GM21619 (cell line): Measurements from ENCODE around the gene GOLGA6C.
"Not testable (repeated sequence)": the region's sequence is repeated elsewhere in the genome, so short reads cannot be mapped to it uniquely, and the experiment has no call there.

Source experiments
- ATAC-seq: cut with Tn5 transposase; IDR thresholded peaks from one replicate; pipeline ENCODE4 v1.9.1; 2021; ENCODE audit not compliant: unreplicated experiment

Gene GOLGA6C

DNA sequence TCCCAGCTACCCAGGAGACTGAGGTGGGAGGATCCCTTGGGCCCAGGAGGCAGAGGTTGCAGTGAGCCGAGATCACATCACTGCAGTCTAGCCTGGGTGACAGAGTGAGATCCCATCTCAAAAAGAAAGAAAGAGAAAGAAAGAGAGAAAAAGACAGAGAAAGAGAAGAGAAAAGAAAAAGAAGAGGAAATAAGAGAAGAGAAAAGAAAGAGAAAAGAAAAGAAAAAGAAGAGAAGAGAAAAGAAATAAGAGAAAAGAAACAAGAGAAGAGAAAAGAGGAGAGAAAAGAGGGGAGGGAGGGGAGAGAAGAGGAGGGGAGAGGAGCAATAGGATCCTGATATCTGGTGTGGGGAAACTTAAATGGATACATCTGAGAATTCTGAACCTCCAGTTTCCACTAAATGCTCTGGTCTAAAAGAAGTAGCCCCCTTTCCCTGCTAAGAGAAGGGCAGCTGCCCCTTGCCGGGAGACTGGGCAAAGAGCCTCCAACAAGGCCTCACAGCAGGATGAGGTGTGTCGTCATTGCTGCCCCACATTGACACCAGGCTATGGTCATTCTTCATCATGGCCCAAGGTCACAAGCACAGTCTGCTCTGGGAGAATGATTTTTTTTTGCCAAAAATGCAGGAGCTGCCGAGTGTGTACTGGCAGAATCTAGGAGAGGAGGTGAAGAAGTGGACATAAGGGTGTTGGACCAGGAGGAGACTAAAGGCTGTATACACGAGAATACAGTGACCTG, 56.6 kb downstream of the GOLGA6C start:
- no peak for ATAC-seq

DNA sequence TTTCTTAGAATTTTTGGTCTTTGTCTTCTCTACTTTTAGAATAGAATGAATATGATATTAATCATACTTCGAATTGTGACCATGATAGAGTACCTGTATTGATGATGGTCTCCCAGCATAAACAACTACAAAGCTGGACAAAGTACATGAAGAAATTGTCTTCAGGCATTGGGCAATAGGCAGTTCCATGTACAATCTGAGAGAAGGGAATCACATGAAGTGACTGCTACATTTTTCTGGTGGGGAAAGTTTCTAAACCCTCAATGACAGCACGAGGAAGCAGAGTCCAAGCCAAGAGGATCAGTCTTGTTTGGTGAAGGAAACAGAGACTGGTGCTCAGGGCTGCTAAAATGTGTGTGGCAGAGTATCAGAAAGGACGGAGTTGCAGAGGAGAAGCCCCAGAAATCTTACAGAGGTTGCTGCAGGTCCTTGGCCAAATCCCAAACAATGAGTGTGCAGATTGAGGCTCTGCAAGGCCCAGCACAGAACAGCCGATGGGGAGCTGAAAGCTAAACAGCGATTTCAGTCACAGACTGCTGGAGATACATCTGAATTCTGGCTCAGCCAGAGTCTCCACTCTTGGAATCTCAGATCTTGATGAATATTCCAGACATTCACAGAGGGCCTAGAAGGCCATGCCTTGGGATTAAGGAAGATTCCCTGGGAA, 61.2 kb downstream of the GOLGA6C start:
- ATAC-seq, result not testable (repeated sequence)
